ENCODE data around the gene KRT31.

The KRT31 gene

GRCh38 chr17:41407226-41407625 lies 9.8 kb upstream of the KRT31 start:
- Mint-ChIP-seq H3K4me3 (no peak overlapping the region), H3K27ac (no peak overlapping the region), H3K9me3 (no peaks in the 10 kb centered on the region), H3K27me3 (ENCODE audit: low read depth) (peaks cover 14% of the 10 kb centered on the region), H3K36me3 (ENCODE audit: low read depth) (no peaks in the 10 kb centered on the region), H3K4me1 (peaks cover 7% of the 10 kb centered on the region)
- no peak for TF ChIP-seq CTCF (IDR thresholded peaks at IDR 0.05; ENCODE audit: unreplicated experiment in 3 of 3)

- TF ChIP-seq CTCF (IDR thresholded peaks at IDR 0.05; ENCODE audit: unreplicated experiment in 3 of 3), result no peak
- H3K9me3 Mint-ChIP-seq, result no peaks in the 10 kb centered on the region
- H3K36me3 Mint-ChIP-seq (ENCODE audit: low read depth), result no peaks in the 10 kb centered on the region
- H3K27ac Mint-ChIP-seq, result no peak overlapping the region
- H3K27me3 Mint-ChIP-seq (ENCODE audit: low read depth), result peaks cover 15% of the 10 kb centered on the region
- no peak overlapping the region for H3K4me3 Mint-ChIP-seq
- peaks cover 7% of the 10 kb centered on the region for H3K4me1 Mint-ChIP-seq
Observed at GRCh38 chr17:41406205-41406604, 8.8 kb upstream of the KRT31 start.

GRCh38 chr17:41404024-41404671 lies 6.7 kb upstream of the KRT31 start:
- Mint-ChIP-seq H3K9me3 (no peaks in the 10 kb centered on the region), H3K27ac (no peak overlapping the region), H3K4me3 (no peak overlapping the region), H3K36me3 (ENCODE audit: low read depth) (no peaks in the 10 kb centered on the region), H3K4me1 (peaks cover 7% of the 10 kb centered on the region), H3K27me3 (ENCODE audit: low read depth) (peaks cover 15% of the 10 kb centered on the region)
- TF ChIP-seq CTCF (IDR thresholded peaks at IDR 0.05; ENCODE audit: unreplicated experiment in 3 of 3), result no peak

- Mint-ChIP-seq H3K4me3 (no peak overlapping the region), H3K9me3 (no peaks in the 10 kb centered on the region), H3K27me3 (ENCODE audit: low read depth) (peaks cover 12% of the 10 kb centered on the region), H3K4me1 (peaks cover 7% of the 10 kb centered on the region), H3K27ac (no peak overlapping the region), H3K36me3 (ENCODE audit: low read depth) (no peaks in the 10 kb centered on the region)
- TF ChIP-seq CTCF (IDR thresholded peaks at IDR 0.05; ENCODE audit: unreplicated experiment in 3 of 3), result no peak
Observed at GRCh38 chr17:41403404-41404023, 6.1 kb upstream of the KRT31 start.

- Mint-ChIP-seq H3K27ac (no peak overlapping the region), H3K27me3 (ENCODE audit: low read depth) (peaks cover 4% of the 10 kb centered on the region), H3K9me3 (no peaks in the 10 kb centered on the region), H3K4me3 (no peak overlapping the region), H3K4me1 (peaks cover 7% of the 10 kb centered on the region), H3K36me3 (ENCODE audit: low read depth) (no peaks in the 10 kb centered on the region)
- TF ChIP-seq CTCF (IDR thresholded peaks at IDR 0.05; ENCODE audit: unreplicated experiment in 3 of 3), result no peak
Observed at GRCh38 chr17:41402161-41402560, 4.8 kb upstream of the KRT31 start.

GRCh38 chr17:41396340-41396739 lies 1.1 kb downstream of the KRT31 start:
- H3K4me3 Mint-ChIP-seq, result no peak overlapping the region
- H3K36me3 Mint-ChIP-seq (ENCODE audit: low read depth), result no peaks in the 10 kb centered on the region
- no peak for TF ChIP-seq CTCF (IDR thresholded peaks at IDR 0.05; ENCODE audit: unreplicated experiment in 3 of 3)
- H3K27me3 Mint-ChIP-seq (ENCODE audit: low read depth), result no peaks in the 10 kb centered on the region
- no peaks in the 10 kb centered on the region for H3K9me3 Mint-ChIP-seq
- peaks cover 16% of the 10 kb centered on the region for H3K4me1 Mint-ChIP-seq
- H3K27ac Mint-ChIP-seq, result no peak overlapping the region

All from nephron (organoid).